GM13977 (cell line): ENCODE results near the gene MGLL.

Experiments
- DNase-seq: peaks from one replicate; pipeline ENCODE4 v3.0.0; 2012; ENCODE audit warnings: low spot score
- in situ Hi-C: fragments of 300-500 bp; cut with MboI; formaldehyde crosslinking; loops from one replicate; pipeline ENCODE4 v1.12.0; 2022; ENCODE audit warnings: low sequenced_read_pairs, low pct_unique_long_range_greater_than_20kb, mixed read lengths, inconsistent platforms; ENCODE audit not compliant: unreplicated experiment
- TF ChIP-seq, protein P1 (sequence below): IDR thresholded peaks from 2 replicates; pipeline ENCODE4 v1.5.1; 2012; ENCODE audit warnings: mild to moderate bottlenecking, control low read depth; ENCODE audit not compliant: insufficient read depth; ENCODE audit errors: extremely low read depth, missing control alignments

The MGLL gene

DNA sequence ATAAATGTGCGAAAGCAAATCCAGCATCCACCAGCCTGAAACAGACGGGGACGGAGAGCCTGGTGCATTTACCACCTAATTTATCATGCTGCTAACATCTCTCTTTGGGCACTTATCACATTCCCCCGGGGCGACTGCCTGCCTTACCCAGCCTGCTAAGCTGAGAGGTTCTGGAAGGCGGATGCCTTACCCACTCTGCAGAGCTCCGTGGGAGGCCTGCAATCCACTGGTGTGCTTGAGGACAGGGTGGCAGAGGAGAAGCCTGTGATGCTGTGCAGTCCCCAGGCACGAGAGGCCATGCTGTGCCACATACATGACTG is 25.5 kb downstream of the MGLL start:
- in situ Hi-C loops, result no loop called here
- TF ChIP-seq, protein P1, sequence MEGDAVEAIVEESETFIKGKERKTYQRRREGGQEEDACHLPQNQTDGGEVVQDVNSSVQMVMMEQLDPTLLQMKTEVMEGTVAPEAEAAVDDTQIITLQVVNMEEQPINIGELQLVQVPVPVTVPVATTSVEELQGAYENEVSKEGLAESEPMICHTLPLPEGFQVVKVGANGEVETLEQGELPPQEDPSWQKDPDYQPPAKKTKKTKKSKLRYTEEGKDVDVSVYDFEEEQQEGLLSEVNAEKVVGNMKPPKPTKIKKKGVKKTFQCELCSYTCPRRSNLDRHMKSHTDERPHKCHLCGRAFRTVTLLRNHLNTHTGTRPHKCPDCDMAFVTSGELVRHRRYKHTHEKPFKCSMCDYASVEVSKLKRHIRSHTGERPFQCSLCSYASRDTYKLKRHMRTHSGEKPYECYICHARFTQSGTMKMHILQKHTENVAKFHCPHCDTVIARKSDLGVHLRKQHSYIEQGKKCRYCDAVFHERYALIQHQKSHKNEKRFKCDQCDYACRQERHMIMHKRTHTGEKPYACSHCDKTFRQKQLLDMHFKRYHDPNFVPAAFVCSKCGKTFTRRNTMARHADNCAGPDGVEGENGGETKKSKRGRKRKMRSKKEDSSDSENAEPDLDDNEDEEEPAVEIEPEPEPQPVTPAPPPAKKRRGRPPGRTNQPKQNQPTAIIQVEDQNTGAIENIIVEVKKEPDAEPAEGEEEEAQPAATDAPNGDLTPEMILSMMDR, result no peak

DNA sequence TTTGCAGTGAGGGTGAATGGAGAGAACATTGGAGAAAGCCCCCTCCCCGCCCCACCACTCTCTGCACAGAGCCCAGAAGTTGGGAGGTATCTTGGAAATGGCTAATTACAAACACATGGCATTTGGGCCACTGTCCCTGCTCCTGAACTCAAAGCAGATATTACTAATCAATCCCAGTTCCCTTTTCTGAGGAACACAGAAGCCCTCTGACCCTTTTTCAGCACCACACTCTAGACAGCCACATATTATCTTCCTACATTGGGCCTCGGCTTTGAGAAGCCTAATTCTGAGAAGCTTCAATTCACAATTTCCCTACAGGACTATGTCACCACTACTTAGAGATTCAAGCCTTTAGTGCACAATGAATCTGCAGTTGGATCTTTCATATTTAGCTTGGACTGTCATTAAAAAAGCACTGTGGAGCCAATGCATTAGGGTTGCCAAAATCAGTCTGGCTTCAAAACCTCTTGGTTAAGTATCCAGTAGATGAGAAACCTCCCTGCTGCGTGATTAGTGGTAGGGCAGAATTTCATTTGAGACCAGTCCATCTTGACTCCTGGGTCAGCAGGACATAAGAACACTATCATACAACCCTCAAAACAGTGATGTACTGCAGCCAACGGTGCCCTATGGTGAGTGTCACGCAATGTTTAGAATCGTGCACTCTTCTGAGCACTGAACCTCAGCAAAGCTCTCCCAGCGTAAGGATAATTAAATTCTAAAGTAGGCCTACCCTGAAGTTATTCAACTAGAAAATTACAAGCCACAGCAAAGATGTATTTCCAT is 26.1 kb downstream of the MGLL start:
- in situ Hi-C loops, result no loop called here
- no peak for DNase-seq
- TF ChIP-seq, protein P1, result no peak

More for the DNA sequence above, 25.5 kb downstream of the MGLL start:
- no peak for DNase-seq

DNA sequence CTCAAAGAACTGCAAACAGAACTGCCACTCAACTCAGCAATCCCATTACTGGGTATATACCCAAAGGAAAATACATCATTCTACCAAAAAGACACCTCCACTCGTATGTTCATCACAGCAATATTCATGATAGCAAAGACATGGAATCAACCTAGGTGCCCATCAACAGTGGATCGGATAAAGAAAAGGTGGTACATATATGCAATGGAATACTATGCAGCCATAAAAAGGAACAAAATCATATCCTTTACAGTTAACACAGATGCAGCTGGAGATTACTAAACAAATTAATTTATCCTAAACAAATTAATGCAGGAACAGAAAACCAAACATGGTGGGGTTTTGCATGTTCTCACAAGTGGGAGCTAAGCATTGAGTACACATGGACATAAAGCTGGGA is 27.3 kb downstream of the MGLL start:
- in situ Hi-C loops, result no loop called here
- DNase-seq, result no peak

DNA sequence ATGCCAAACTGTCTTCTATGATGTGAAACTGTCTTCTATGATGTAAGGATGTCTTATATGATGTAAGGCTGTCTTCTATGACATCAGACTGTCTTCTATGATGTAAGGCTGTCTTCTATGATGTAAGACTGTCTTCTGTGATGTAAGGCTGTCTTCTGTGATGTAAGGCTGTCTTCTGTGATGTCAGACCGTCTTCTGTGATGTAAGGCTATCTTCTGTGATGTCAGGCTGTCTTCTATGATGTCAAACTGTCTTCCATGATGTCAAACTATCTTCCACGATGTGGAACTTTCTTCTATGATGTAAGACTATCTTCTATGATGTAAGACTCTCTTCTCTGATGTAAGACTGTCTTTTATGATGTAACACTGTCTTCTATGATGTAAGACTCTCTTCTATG is 27.9 kb downstream of the MGLL start:
- in situ Hi-C loops, result no loop called here
- no peak for DNase-seq
- TF ChIP-seq, protein P1, result no peak

More for the DNA sequence above, 27.3 kb downstream of the MGLL start:
- TF ChIP-seq, protein P1, result no peak

DNA sequence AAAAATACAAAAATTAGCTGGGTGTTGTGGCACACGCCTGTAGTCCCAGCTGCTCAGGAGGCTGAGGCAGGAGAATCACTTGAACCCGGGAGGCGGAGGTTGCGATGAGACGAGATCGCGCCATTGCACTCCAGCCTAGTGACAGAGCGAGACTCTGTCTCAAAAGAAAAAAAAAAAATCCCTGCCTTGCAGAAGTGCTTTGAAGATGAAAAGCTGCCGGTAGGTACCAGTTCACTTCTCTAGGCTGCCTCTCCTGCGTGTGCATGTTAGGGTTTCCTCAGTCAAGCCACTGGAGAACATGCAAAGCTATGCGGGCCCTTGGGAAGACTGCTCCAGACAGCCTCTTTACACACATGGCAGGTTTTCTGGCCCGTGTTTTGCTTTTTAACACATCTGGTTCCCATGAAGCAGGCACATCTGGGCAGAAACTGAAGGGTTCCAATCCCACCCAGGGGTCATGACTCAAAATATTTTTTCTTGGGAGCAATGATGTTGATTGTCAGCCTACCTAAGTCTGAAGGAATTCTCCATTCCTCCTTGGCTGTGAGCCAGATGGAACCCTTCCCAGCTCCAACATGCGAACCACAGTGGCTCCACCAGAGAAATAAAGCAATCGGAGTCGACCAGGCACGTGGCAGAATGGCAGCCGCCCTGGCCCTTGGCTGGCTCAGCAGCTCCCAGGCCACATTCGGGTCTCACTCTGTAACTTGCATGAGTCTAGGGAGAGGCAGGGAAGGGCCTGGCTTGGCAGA is 29.6 kb downstream of the MGLL start:
- in situ Hi-C loops, result no loop called here
- TF ChIP-seq, protein P1, result no peak
- no peak for DNase-seq

DNA sequence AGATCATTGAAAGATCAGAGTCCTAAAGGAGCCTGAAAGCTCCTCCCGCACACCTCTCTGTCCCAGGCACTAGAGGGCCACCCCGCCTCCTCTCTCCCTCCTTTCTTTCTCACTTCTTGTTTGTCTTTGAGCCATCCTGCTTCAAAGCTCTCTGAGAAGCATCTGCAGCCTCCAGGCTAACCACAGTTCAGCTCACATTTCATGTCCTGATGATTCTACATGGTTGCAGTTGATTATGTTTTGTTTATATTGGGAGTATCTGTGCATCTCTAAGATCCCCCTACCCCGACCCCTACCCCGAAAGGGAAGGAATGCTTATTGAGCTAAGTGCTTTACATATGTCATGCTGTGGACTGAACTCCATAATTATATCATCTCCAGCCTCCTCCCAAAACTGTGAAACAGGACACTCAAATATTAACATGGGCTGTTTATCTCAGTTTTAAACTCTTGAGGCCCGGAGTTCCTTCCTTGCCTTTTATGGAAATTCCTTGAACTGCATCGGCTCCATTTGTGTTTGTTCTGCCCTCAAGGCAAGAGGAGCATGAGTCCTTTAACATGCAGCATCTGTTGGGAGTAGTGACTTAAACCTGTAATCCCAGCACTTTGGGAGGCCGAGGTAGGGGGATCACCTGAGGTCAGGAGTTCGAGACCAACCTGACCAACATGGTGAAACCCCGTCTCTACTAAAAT is 30.9 kb downstream of the MGLL start:
- TF ChIP-seq, protein P1, result peak; percentile 58
- DNase-seq, result peak; percentile 80

More for the DNA sequence above, 30.9 kb downstream of the MGLL start:
- in situ Hi-C loops, result no loop called here
